LNCaP clone FGC (cell line): ENCODE results near the gene ESYT2.

ENCODE experiments used
- DNase-seq: peaks from one replicate; pipeline ENCODE4 v3.0.0-alpha.2; 2011; ENCODE audit warnings: low read depth
- H3K4me3 ChIP-seq: 2 replicates; pipeline ENCODE4 v1.5.1; 2011; ENCODE audit warnings: mild to moderate bottlenecking, low read depth, low read length, control low read depth
- CTCF ChIP-seq: IDR thresholded peaks from 2 replicates; pipeline ENCODE4 v1.5.1; 2012; ENCODE audit warnings: mild to moderate bottlenecking; ENCODE audit not compliant: control insufficient read depth, insufficient read depth; ENCODE audit errors: extremely low read depth

Gene ESYT2

DNA sequence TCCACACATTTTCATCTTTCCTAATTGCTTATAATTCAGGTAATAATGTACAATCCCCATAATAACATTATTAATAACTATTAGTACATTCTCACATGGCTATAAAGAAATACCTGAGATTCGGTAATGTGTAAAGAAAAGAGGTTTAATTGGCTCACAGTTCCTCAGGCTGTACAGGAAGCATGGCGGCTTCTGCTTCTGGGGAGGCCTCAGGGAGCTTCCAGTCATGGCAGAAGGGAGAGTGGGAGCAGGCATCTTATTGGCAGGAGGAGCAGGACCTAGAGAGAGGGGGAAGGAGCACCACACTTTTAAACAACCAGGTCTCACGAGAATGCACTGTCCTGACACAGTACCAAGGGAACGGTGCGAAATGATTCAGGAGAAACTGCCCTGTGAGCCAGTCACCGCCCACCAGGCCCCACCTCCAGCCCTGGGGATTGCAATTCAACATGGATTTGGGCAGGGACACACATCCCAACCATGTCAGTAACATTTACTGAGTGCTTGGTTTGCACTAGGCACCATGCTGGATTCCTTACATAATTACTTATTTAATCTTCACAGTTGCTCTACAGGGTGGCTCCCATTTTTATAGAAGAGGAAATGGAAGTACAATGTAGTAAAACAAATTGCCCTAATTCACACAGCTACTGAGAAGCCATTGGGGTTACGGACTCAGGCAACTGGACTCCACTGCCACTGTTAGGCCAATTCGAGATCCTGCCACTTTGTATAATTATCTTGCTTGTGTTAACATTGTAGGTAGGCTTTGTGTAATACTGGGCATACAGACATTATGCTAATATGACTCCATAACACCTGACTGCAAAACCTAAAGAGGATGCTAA is 8.7 kb upstream of the ESYT2 start:
- no peak overlapping the region for H3K4me3 ChIP-seq
- no peak for TF ChIP-seq CTCF
- DNase-seq = no peak

- TF ChIP-seq CTCF = no peak
- no peak for DNase-seq
- H3K4me3 ChIP-seq = no peak overlapping the region
Measured at GRCh38 chr7:158836692-158837091, 7.4 kb upstream of the ESYT2 start.

GRCh38 chr7:158834878-158835784 is 5.8 kb upstream of the ESYT2 start:
- H3K4me3 ChIP-seq = no peak overlapping the region
- no peak for DNase-seq
- no peak for TF ChIP-seq CTCF

GRCh38 chr7:158832994-158833393 is 3.7 kb upstream of the ESYT2 start:
- TF ChIP-seq CTCF = no peak
- no peak overlapping the region for H3K4me3 ChIP-seq
- DNase-seq = no peak

- H3K4me3 ChIP-seq = no peak overlapping the region
- no peak for DNase-seq
- no peak for TF ChIP-seq CTCF
Measured at GRCh38 chr7:158831738-158832091, 2.4 kb upstream of the ESYT2 start.

DNA sequence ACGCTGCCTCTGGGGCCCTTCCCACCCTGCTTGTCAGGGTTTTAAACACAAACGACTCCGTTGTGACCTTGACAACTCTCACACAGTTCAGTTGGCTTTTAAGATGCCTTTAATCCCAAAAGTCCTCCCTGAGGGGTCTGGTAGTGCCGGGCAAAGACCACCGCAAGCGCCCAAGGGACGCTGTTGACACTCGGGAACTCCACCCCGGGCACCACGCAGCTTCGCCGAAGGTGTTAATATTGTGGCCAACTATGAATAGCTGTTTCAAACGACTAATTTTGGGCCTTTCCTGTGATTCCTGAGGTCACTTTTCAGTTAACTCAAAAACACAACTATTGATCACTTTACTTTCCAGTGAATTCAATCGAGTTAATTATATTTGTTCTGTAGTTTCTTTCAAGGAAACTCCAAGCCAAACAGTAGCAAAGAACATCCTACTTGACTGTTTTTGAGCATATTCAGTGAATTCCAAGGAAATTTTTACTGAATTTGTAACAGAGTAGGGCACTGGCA is 958 bp upstream of the ESYT2 start:
- peak overlapping the region; percentile 77 for H3K4me3 ChIP-seq
- no peak for DNase-seq
- no peak for TF ChIP-seq CTCF

DNA sequence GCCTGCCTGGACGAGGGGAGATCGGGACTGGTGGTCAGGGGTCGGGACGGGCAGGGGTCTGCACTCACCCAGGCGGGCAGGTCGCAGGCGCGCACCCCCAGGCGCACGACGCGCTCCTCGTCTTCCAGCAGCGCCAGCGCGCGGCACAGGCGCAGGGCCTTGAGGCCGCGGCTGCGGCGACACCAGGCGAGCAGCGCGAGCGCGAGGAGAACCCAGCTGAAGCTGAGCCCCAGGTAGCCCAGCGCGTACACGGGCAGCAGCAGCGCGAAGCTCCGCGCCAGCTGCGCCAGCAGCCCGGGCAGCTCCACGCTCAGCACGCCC is 328 bp downstream of the ESYT2 start:
- peak; percentile 43 for DNase-seq
- peak overlapping the region; percentile 77 for H3K4me3 ChIP-seq
- peak; percentile 32 for TF ChIP-seq CTCF
